HG03064 (cell line): ENCODE measurements around the gene CHRNA3.

Experiments used
- ATAC-seq: cut with Tn5 transposase; IDR thresholded peaks from one replicate; pipeline ENCODE4 v1.9.1; 2021; ENCODE audit warnings: low read depth; ENCODE audit not compliant: unreplicated experiment

Gene CHRNA3

DNA sequence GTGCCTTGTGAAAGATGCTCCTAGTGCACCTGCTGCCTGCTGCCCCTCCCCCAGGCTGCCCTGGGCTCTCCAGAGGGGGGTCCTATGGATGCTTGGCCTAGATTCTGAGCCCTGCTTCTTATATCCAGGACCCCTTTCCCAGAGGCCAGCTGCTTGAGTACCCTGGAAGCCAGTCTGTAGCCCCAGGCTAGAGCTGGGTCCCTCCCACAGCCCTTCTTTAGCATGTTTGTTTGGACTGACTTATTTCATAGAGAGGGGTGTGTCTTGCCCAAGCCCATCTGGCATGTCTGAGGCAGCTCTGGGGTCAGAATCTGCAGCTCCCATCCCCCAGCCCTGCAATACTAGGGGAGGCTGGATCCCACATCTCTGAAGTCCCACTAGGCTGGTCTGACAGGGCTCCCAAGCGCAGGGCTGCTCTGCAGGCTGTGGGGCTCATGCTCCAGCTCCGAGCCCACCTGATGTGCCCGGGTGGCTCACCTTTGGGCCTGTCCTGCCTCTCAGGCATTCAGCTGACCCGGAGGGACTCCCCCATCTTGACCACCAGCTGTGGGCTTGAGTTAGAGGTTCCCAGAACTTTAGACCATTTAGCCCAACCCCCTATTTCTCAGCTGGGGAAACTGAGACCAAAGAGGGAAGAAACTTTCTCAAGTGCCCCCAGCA lies 17.1 kb upstream of the CHRNA3 start:
- no peak for ATAC-seq

DNA sequence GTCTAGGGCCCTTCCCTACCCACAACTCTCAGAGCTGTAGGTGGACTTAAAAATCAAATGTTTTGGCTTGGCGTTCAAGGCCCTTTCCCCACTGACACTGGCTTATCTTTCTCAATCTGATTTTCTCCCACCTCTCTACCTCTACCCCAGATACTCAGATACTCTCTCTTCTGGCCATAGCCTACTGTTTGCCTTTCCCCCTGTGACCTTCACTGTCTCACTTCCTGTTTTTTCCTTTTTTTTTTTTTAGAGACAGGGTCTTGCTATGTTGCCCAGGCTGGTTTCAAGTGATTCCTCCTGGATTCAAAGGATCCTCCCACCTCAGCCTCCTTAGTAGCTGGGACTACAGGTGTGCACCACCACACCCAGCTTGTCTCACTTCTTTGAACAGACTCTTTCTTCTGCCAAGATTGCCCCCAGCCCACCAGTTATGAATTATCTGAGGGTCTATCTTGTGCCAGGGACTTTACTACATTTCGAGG lies 15.6 kb upstream of the CHRNA3 start:
- no peak for ATAC-seq

DNA sequence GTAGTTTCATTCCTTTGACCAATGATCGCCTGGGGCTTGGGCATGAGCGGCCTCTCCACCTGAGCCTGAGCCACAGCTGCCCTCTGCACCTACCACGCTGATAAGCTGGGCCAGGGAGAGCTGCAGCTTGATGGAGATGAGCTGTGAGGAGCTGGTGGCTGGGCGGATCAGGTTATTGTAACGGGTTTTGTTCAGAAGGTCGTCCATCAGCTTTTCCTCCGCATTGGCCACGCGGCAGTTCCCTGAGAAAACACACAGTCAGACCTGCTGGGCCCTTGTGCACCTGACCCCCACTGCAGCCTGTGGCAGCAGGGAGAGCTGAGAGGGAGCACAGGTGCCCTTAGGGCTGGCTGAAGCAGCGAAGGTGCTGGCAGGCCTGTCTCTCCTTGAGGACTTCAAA lies 14.6 kb upstream of the CHRNA3 start:
- ATAC-seq: no peak

DNA sequence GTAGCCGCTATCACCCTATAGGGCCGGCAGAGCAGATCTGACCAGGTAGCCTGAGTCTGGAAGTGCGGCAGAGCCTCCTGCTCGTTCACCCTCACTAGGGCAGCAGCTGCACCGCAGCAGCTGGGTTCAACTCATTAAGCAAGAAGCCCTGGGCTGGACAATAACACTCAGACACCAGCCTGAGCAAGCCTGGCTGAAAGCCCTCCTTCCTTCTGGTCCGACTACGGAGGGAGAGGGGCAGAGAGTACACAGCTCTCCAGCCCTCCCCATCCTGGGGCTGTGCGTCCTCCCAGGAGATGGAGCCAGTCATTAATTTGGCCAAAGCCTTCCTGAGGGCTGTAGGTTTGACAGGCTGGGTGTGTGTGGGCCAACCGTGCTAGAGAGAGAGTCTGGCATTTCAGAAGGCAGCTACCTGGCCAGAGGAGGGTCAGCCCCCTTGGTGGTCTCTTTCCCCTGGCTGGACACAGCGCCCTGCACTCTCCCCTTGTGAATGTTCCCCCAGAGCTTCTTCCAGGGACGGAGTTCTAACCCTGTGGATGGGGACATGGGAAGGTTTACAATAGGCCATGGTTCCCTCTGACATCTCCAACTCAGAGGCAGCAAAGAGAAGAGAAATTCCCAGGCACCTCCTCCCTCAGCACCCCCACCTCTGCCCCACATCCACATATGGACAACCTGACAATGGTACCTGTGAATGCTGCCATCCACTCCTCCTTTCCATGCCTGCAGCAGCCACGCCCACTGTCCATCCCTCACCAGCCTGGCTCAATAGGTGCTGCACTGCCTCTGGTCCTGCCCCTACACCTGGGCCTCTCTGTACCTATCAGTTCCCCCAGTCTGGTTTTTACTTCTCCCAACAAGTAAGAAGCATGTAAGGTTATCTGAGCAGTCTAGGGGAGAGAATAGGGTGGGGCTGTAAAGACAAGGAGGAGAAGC lies 13.7 kb upstream of the CHRNA3 start:
- no peak for ATAC-seq

DNA sequence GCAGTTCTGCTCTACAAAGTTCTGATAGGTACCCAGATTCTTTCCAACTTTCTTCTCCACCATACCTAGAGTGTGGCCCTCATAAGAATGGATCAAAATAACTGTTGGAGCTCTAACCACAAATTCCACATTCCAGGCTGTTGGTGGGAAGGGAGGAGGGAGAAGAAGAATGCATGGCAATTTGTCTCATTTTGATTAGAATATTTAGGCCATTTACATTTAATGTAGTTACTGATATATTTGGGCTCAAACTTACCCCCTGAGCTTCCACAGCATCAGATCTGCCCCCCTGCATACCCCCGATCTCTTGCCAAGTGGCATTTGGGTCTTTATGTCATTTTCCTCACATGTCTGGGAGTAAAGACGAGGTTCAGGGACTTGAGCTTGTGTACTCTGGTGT lies 12.6 kb upstream of the CHRNA3 start:
- ATAC-seq: no peak

DNA sequence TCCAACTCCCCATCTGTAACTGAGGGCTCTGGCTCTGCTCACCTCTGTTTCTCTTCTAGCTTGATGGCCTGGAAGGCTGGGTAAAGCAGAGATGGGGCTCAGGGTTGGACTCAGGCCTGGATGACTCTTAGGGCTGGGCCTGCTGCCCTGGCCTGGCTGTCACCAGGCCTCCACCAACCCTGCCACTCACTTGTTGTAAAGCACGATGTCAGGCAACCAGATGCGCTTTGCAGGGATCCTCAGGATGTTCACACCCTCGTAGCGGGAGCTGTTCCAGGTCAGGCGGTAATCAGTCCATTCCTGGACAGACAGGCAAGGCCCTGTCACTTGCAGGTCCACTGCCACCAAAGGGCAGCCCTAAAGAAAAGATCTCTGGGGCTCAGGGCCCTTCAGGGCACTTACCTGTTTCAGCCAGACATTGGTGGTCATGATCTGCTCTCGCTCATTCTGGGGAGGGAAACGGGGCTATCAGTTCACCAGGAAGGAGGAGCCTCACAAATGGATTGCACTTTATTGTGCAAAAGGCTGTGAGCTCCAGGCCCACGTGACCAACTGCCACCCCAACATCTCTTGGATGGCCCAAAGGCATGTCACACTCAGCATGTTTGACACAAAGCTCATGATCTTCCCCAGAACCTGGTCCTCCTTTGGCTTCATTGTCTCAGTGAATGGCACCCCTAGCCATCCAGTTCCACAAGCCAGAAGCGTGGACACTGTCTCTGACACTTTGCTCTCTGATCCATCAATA lies 10.3 kb upstream of the CHRNA3 start:
- no peak for ATAC-seq

DNA sequence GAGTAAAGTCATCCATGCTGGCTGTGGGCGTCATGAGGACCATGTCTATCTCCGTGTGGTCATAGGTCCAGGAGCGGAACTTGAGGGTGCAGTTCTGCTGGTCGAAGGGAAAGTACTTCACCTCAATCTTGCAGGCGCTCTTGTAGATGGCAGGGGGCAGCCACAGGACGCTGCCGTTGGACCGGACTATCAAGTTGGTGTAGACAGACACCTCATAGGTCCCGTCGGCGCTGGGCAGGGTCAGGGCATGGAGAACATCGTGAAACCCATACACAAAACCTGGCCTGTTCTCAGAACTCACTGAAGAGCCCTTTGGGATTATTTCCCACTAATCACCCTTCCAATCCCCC lies 8.9 kb upstream of the CHRNA3 start:
- no peak for ATAC-seq

DNA sequence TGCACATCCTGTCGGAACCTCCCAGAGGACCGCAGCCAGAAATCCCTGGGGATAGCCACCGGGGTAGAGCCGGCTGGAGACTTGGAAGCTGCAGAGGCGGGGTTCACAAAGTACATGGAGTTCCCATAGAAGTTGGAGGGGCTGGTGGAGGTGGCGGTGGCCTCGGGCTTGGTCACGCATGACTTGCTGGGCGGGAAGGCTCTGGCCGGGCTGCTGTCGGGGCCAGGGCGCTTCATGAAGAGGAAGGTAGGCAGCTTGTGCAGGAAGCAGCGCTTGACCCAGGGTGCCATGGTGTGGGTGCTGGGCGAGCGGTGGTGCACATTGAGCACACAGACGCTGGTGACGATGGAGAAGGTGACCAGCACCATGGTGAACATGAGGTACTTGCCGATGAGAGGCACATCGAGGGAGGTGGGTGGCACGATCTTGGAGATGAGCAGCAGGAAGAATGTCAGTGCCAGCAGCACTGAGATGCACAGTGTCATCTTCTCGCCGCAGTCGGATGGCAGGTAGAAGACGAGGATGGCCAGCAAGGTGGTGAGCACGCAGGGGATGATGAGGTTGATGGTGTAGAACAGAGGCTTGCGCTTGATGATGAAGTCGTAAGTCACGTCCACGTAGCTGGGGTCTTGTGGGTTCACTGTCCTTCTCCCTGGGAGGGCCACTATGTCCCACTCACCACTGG lies 8.4 kb upstream of the CHRNA3 start:
- ATAC-seq: no peak

DNA sequence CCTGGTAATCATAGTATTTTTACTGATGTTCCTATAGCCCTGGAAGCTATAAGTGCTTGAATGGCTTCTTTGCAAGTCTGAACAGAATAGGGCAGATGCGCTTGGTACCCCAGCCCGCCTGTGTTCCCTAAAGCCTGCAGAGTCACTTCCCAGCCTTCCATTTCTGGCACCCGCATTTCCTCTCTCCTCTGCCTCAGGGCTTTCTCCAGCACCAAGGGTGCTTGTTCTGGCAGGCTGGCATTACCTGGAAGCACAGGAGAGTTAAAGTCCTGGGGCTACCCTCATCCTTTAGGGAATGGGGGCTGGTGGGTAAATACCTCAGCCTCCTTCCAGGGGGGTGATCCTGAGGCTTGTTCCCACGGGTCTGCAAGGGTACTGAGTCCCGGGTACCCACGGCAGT lies 7.4 kb upstream of the CHRNA3 start:
- ATAC-seq: no peak

DNA sequence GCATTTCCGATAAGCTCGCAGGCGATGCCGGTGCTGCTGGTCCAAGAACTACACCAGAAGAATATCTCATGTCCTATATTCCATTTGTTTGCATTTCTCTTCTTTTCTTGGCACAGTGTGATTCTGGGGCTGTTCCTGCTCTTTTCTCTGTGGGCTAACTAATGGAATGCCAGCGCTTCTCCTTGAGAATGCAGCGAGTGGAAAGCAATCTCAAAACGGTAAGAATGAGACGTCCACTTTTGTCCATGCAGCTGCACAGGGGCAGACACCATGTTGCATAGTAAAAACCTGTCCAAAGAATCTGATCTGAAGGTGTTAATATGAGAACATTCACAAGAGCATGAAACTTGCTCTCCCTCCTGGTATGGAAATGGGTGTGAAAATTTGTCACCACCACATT lies 6.6 kb upstream of the CHRNA3 start:
- ATAC-seq: no peak

DNA sequence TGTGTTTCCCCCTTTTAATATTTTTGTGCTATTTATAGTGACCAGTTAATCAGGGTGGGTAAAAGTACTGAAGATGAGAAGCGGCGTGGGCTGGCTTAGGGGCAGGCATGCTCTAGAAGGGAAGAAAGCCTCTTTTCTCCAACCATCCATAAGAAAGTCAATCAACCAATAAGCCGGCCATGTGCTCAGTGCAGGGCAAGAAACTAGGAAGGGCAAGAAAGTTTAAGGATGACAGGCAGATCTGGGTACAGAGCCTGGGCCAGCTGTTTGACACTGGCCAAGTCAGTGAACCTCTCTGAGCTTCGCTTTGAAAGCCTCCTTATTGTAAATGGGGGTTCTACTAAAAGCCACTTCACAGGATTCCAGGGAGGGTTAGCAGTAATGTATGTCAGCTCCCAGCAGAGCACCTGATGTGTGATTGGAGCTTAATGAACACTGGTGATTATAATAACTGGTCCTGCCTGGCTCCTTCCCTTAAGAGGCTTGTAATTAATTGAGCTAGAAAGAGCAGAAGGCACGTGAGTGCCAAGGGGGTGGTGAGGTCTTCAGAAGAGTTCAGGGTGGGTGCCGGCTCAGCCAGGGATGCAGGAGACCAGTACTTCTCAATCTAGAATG lies 5.7 kb upstream of the CHRNA3 start:
- no peak for ATAC-seq

DNA sequence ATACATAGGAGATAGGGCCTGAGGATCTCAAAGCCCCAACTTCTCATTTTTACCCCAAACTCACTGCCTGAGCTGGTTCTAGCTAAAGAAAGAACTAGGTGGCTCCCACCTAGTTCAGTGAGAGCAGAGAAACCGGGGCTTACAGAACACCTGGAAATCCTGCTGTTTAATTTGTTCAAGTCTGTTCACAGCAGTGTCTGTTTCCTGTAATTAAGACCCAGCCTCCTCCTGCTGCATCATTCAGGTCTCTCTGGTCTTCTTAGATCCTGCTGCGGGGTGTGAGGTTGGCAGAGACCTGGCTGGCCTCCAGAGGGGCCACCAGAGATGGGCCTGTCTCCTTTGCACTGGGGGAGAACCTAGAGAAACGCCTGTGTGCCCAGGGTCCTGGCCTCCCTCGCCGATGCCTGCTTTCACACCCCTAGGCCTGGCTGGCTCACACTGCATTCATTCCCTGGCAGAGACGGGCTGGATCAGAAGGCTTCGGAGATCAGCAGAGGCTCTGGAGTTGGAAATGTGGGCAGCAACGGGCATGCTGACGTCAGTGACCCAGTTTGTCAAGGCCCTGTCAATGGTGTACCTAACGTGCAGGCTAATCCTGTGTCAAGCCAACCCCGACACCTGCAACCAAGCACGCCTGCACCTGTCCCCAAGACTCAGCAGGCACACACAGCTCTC lies 4.9 kb upstream of the CHRNA3 start:
- no peak for ATAC-seq

DNA sequence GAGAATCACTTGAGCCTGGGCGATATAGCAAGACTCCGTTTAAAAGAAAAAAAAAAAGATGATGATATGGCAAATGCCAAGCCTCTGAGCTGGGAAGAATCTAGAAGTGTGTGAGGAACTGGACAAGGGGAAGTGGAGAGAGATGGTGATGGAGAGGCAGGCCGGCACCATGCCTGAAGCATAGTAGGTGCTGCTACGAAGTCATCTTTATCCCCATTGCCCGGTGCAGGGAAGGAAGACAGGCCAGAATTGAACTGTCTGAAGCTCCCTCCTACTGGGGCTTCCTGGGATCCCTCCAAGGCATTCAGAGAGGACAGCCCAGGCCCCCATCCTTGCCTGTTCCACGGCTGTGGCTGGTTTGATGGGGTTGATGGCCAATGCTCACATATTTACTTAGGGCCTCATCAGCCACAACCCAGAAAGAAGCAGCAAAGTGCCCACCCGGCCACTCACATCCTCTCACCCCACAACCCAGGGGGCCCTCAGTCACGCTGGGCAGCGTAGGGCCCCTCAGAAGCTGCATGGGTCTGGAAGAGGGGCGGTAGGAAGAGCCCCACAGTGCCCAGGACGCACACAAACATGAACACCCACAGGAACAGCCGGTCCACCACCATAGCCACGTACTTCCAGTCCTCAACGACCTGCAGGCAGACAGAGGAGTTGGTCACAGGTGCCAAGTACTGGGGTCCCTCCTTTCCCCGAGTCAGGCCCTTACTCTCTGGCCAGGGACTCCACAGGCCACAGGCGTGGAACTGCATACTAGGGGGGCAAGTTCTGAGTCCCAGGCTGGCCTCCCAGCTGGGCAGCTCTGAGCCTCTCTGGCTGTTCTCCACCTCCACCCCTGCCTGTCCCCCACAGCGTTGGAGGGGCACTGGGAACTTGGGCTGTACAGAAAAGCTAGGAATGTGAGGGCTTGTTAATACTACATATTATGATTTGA lies 4.1 kb upstream of the CHRNA3 start:
- no peak for ATAC-seq

DNA sequence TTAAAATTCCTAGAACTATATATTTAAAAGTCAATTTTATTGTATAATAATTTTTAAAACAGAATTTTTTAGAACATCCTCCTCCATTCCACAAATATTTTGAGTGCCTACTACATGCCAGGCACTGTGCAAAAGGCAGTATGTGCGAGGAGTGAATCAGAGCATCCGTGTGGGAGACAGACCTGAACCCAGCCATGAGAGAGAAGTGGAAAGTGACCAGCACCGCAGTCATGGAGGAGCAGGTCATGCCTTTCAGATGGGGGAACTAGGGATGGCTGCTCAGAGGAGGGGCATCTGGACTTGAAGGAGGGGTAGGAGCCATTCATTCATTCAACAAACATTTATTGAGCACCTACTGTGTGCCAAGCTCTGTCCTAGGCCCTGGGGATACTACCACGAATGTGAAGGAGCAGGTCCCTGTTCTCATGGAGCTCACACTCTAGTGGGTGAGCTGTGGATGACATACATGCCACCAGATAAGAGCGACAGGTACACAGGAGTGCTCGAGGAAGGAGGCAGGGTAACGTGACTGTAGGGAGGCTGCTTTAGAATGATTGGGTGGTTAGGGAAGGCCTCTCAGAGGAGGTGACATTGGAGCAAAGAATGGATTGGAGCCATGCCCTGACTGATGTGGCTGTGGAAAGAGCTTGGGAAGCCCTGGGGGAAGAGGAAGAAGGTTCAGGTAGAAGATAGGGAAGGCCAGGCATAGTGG lies 3.1 kb upstream of the CHRNA3 start:
- ATAC-seq: no peak

DNA sequence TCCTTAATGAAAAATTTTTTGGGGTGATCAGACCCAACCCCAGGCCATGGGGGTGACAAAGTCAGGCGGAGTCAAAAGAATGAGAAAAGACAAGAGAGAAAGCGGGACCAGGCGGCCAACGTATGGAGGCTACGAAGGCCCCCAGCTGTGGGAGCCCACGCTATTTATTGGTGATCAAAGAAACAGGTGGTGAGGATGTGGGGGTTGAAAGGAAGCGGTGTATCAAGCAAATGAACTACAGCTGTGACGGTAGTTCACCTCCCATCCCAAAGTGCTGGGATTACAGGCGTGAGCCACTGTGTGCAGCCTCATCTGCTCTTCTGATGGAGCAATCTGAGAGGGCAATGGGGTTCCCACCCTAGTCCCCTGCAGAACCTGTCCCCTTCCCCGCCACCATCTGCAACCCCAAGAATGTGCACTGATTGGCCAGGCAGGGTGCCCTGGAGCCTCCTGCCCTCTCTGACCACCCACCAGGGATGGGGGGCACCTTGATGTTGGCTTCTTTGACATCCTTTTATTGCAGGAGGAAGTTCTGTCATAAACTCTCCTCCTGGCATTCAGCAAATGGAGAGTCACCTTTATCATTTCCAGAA lies 1.1 kb upstream of the CHRNA3 start:
- no peak for ATAC-seq

DNA sequence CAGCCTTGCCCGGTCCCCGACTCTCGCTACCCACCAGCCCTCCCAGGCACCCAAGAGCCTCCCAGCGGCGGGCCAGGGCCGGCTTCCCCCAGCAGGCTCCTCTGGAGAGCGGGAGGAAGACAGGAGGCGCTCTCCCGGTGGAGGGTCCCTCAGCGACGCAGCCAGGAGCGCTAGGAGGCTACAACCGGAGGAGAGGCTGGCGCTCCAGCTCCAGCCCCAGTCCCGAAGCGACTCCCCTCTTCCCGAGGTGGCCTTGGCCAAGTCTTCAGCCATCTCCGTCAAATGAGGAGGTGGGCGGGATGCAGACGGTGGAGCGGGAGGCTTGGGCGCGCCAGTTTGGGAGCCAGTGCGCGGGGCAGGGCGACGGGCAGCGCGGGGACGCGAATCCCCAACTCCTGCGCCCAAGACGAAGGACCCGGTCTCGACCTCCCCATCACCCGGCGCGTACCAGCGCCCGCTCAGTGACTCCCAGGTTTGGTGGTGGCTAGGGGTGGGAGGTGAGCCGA lies 722 bp downstream of the CHRNA3 start:
- no peak for ATAC-seq
